ENCODE data around the gene ETFA. TPM values are rescaled to one million over a fixed set of nuclear protein-coding genes. Genes with fewer than 3 reads are reported as not detected.
A peak's percentile ranks its signal among the peaks of the same experiment; 100 is the strongest.

ETFA gene
- total and polyA plus RNA-seq, 2 of the 8 experiments (the other 6 are each of a cell fraction or from before 2014, with no cell fraction given): 60.9 to 90.0 TPM

GRCh38 chr15:76338486-76339304 is 27.4 kb upstream of the ETFA start:
- Histone ChIP-seq H4K5ac (ENCODE audit: insufficient read length, low read depth, low read length) (no peak overlapping the region), H4K91ac (replicated peaks; ENCODE audit: insufficient read length, low read length) (peak overlapping the region; percentile 63), H2BK20ac (ENCODE audit: low read length) (0 out of 2 replicates have a peak overlapping the region, but pooled peaks have one; percentile 90), H3K14ac (ENCODE audit: insufficient read length) (no peak overlapping the region), H3K18ac (ENCODE audit: extremely low read depth, low read length) (no peak overlapping the region; the same call in 1 of the 2 replicates), H3K9ac (replicated peaks in 1 of 4; ENCODE audit: extremely low read depth in 1 of 4, low read depth in 3 of 4, low read length in 3 of 4) (no peak overlapping the region), H2BK5ac (ENCODE audit: low read depth, low read length) (peak overlapping the region; percentile 68; the same call in 1 of the 2 replicates), H3K27ac (ENCODE audit: low read depth, low read length) (no peak overlapping the region), H3K23ac (ENCODE audit: insufficient read length) (no peak overlapping the region), H2BK120ac (replicated peaks; ENCODE audit: low read depth, low read length) (no peak overlapping the region), H4K20me1 (replicated peaks in 1 of 2; ENCODE audit: control insufficient read depth in 1 of 2, insufficient read depth in 2 of 2, low read length in 2 of 2) (peaks cover 10 to 27% of the 10 kb centered on the region in 2 experiments), H3K4me2 (ENCODE audit: insufficient read depth in 1 of 2, low read depth in 2 of 2, low read length in 2 of 2) (peak overlapping the region; percentile 80 to 82), H3K36me3 (ENCODE audit: control insufficient read depth in 2 of 4, insufficient read depth in 4 of 4, low read length in 3 of 4) (peaks cover 0 to 26% (median 0%) of the 10 kb centered on the region in 4 experiments; a peak in 1 of 8 replicates), H3K27me3 (replicated peaks in 1 of 4; ENCODE audit: control insufficient read depth in 3 of 4, extremely low read depth in 1 of 4, insufficient read depth in 3 of 4, low read length in 3 of 4) (peaks cover 65 to 96% (median 87%) of the 10 kb centered on the region in 4 experiments), H3K4me3 (ENCODE audit: extremely low read depth in 1 of 4, insufficient read depth in 2 of 4, low read depth in 3 of 4, low read length in 4 of 4) (peak overlapping the region in 2 of 4 experiments; percentile 9 to 55; a peak in 3 of 8 replicates), H3K79me2 (ENCODE audit: control insufficient read depth in 1 of 2, insufficient read depth in 2 of 2, low read length in 2 of 2) (no peaks in the 10 kb centered on the region), H2BK12ac (ENCODE audit: low read depth, low read length) (peak overlapping the region; percentile 86), H3K23me2 (ENCODE audit: low read depth, low read length) (peaks cover 11% of the 10 kb centered on the region; the same call in 1 of the 2 replicates), H2BK15ac (ENCODE audit: low read length) (peak overlapping the region; percentile 100; the same call in 1 of the 2 replicates), H2AFZ (ENCODE audit: low read length) (no peak overlapping the region), H3K56ac (replicated peaks; ENCODE audit: insufficient read length, low read depth, low read length) (no peak overlapping the region), H3K4me1 (replicated peaks in 1 of 4; ENCODE audit: control insufficient read depth in 3 of 4, insufficient read depth in 4 of 4, low read length in 3 of 4) (peaks cover 0 to 40% (median 27%) of the 10 kb centered on the region in 4 experiments; a peak in 6 of 7 replicates), H2AK5ac (ENCODE audit: low read depth, low read length) (peak overlapping the region; percentile 77; the same call in 1 of the 2 replicates), H3K9me3 (ENCODE audit: insufficient read depth in 2 of 2, low read depth in 1 of 2, low read length in 1 of 2) (peaks cover 0 to 10% of the 10 kb centered on the region in 2 experiments; a peak in 1 of 4 replicates), H3K79me1 (ENCODE audit: low read depth, low read length) (no peaks in the 10 kb centered on the region), H3K4ac (replicated peaks; ENCODE audit: insufficient read length, low read depth, low read length) (no peak overlapping the region), H4K8ac (ENCODE audit: extremely low read depth, insufficient read depth, low read length) (no peak overlapping the region)
- ChIA-PET CTCF (ENCODE audit: partially characterized antibody) (interaction anchor here (1.4 kb wide), 1 partner anchor 154 kb away, joined by 4 read pairs; no protein-coding TSS in a partner anchor), POLR2A (ENCODE audit: partially characterized antibody) (interaction anchor here (4.8 kb wide), 1 partner anchor 8 kb away, joined by 55 read pairs; no protein-coding TSS in a partner anchor)
- DNase-seq (ENCODE audit: low read depth in 1 of 2, low spot score in 2 of 2): no peak
- 8% methylated on average over 20 of the region's 26 CpGs; no CpG with 5 or more reads in 1 of the 2 experiments for WGBS, 2 experiments (ENCODE audit: extremely low coverage in 1 of 2, insufficient coverage in 1 of 2, insufficient read length in 1 of 2, insufficient replicate concordance in 2 of 2, low coverage in 1 of 2, low lambda C conversion rate in 2 of 2, missing lambda C conversion rate in 1 of 2)
- no peak for FAIRE-seq
- TF ChIP-seq TEAD4 (IDR thresholded peaks at IDR 0.05; ENCODE audit: low read depth, low read length) (no peak), CEBPB (IDR thresholded peaks at IDR 0.05; ENCODE audit: low read depth, low read length) (no peak), CBX8 (IDR thresholded peaks at IDR 0.05; ENCODE audit: borderline replicate concordance, low read depth, low read length) (peak; percentile 94; the same call in 1 of the 2 replicates), SP2 (IDR thresholded peaks at IDR 0.05; ENCODE audit: low read length) (no peak), SAP30 (IDR thresholded peaks at IDR 0.05; ENCODE audit: insufficient read depth, insufficient replicate concordance, low read length) (no peak), CBX5 (IDR thresholded peaks at IDR 0.05; ENCODE audit: low read depth, low read length) (no peak), SP4 (IDR thresholded peaks at IDR 0.05; ENCODE audit: low read length) (no peak), RNF2 (IDR thresholded peaks at IDR 0.05; ENCODE audit: borderline replicate concordance, low read depth, low read length, missing control alignments, poor library complexity, severe bottlenecking) (peak; percentile 30), SUZ12 (IDR thresholded peaks at IDR 0.05; ENCODE audit: low read length) (peak; percentile 94; the same call in 1 of the 2 replicates), CREB1 (IDR thresholded peaks at IDR 0.05) (no peak), EZH2 (IDR thresholded peaks at IDR 0.05; ENCODE audit: low read depth, low read length, severe bottlenecking) (peak; percentile 68)

Data from H1 (cell line).